HepG2 (cell line): ENCODE data around the gene C22orf15. TPM values are rescaled to one million over a fixed set of nuclear protein-coding genes. Genes with fewer than 3 reads are reported as not detected.

Source experiments
- ASH2L ChIP-seq: fragments of 300-600, 200-600 bp; sonication (generic); IDR thresholded peaks from 2 replicates; pipeline ENCODE4 v1.7.0; 2017; ENCODE audit warnings: low read depth, mild to moderate bottlenecking, moderate library complexity, mixed read lengths, low read length; ENCODE audit not compliant: insufficient read length
- CAMTA2 ChIP-seq: sonication (generic); formaldehyde crosslinking; IDR thresholded peaks from 2 replicates; pipeline ENCODE4 v1.4.0; 2020; ENCODE audit warnings: mild to moderate bottlenecking, missing genetic modification reagents, borderline replicate concordance
- GTF3A ChIP-seq: sonication (generic); formaldehyde crosslinking; conservative IDR thresholded peaks from 2 replicates; pipeline ENCODE4 v1.4.0; 2020; ENCODE audit warnings: mild to moderate bottlenecking, missing genetic modification reagents
- KDM5B ChIP-seq: sonication (generic); formaldehyde crosslinking; IDR thresholded peaks from 2 replicates; pipeline ENCODE4 v1.4.0; 2020; ENCODE audit warnings: missing genetic modification reagents, mild to moderate bottlenecking, borderline replicate concordance
- MXD3 ChIP-seq: IDR thresholded peaks from 2 replicates; pipeline ENCODE4 v1.6.1; 2016; ENCODE audit warnings: mild to moderate bottlenecking, missing biosample characterization, missing genetic modification reagents
- PPARG ChIP-seq: conservative IDR thresholded peaks from 2 replicates; pipeline ENCODE4 v1.6.1; 2016; ENCODE audit warnings: missing biosample characterization, missing genetic modification reagents
- RFXAP ChIP-seq: sonication (generic); formaldehyde crosslinking; IDR thresholded peaks from 2 replicates; pipeline ENCODE4 v1.4.0; 2020; ENCODE audit warnings: missing genetic modification reagents, borderline replicate concordance
- SMAD3 ChIP-seq: sonication (generic); formaldehyde crosslinking; IDR thresholded peaks from 2 replicates; pipeline ENCODE4 v1.4.0; 2020; ENCODE audit warnings: missing genetic modification reagents
- TAF15 ChIP-seq: fragments of 200-400 bp; formaldehyde crosslinking; IDR thresholded peaks from one replicate; pipeline ENCODE4 v1.6.1; 2018; ENCODE audit warnings: mild to moderate bottlenecking, low read depth, low read length; ENCODE audit not compliant: poor library complexity, severe bottlenecking
- TOE1 ChIP-seq: sonication (generic); formaldehyde crosslinking; IDR thresholded peaks from 2 replicates; pipeline ENCODE4 v1.4.0; 2020; ENCODE audit warnings: mild to moderate bottlenecking, missing genetic modification reagents
- UBTF ChIP-seq: sonication (generic); formaldehyde crosslinking; IDR thresholded peaks from 2 replicates; pipeline ENCODE4 v1.4.0; 2020; ENCODE audit warnings: mild to moderate bottlenecking, missing genetic modification reagents
- ZBTB3 ChIP-seq: sonication (generic); formaldehyde crosslinking; IDR thresholded peaks from 2 replicates; pipeline ENCODE4 v1.4.0; 2020; ENCODE audit warnings: low read depth, mild to moderate bottlenecking, moderate library complexity, missing genetic modification reagents, borderline replicate concordance
- ZEB1 ChIP-seq: IDR thresholded peaks from 2 replicates; pipeline ENCODE4 v1.6.1; 2012; ENCODE audit warnings: mild to moderate bottlenecking, low read depth, inconsistent platforms; ENCODE audit not compliant: insufficient replicate concordance
- ZMYM4 ChIP-seq: sonication (generic); formaldehyde crosslinking; IDR thresholded peaks from 2 replicates; pipeline ENCODE4 v1.8.1; 2023; ENCODE audit warnings: mild to moderate bottlenecking, missing genetic modification reagents
- ZNF275 ChIP-seq: sonication (generic); formaldehyde crosslinking; IDR thresholded peaks from 2 replicates; pipeline ENCODE4 v1.8.0; 2022; ENCODE audit warnings: missing genetic modification reagents, mild to moderate bottlenecking, inconsistent platforms, borderline replicate concordance
- ZNF343 ChIP-seq: sonication (generic); formaldehyde crosslinking; IDR thresholded peaks from 2 replicates; pipeline ENCODE4 v1.4.0; 2020; ENCODE audit warnings: mild to moderate bottlenecking, missing genetic modification reagents
- ZNF569 ChIP-seq: sonication (generic); formaldehyde crosslinking; IDR thresholded peaks from 2 replicates; pipeline ENCODE4 v1.5.0; 2020; ENCODE audit warnings: mild to moderate bottlenecking, missing genetic modification reagents, moderate library complexity, borderline replicate concordance
- ZNF577 ChIP-seq: sonication (generic); formaldehyde crosslinking; IDR thresholded peaks from 2 replicates; pipeline ENCODE4 v1.4.0; 2020; ENCODE audit warnings: mild to moderate bottlenecking, low read depth, missing genetic modification reagents, borderline replicate concordance
- ZNF629 ChIP-seq: sonication (generic); formaldehyde crosslinking; conservative IDR thresholded peaks from 2 replicates; pipeline ENCODE4 v1.5.0; 2020; ENCODE audit warnings: missing genetic modification reagents
- polyA plus RNA-seq, 8 experiments: library from polyadenylated mRNA; depleted of rRNA in 3 of 8; stranded (reverse) in 7 of 8; unstranded in 1 of 8; fragments of >200 nt; fragmentation: Illumina TruSeq in 4 of 8; extraction: Trizol in 4 of 8; gene quantifications; 2 replicates each; pipeline versions ENCODE4 v1.2.1 to v1.2.3, GENCODE V29; 2011 to 2016; ENCODE audit warnings: low read depth in 4 of 8, missing spikeins in 1 of 8, mixed read lengths in 1 of 8; ENCODE audit not compliant: insufficient read depth in 1 of 8
- total RNA-seq, 5 experiments: library from RNA; depleted of rRNA; stranded (reverse); fragments of >200 nt; fragmentation: Illumina TruSeq; extraction: Trizol; gene quantifications; 2 replicates each; pipeline ENCODE4 v1.2.3, GENCODE V29; 2016; ENCODE audit warnings: low read depth in 1 of 5
- TF ChIP-seq, protein P1 (sequence below): sonication (generic); formaldehyde crosslinking; IDR thresholded peaks from 2 replicates; pipeline ENCODE4 v1.4.0; 2020; ENCODE audit warnings: mild to moderate bottlenecking, missing genetic modification reagents
- TF ChIP-seq, protein P2 (sequence below): IDR thresholded peaks from 2 replicates; pipeline ENCODE4 v1.6.1; 2016; ENCODE audit warnings: missing genetic modification reagents, missing compliant biosample characterization

C22orf15 gene
- total and polyA plus RNA-seq, 2 of the 13 experiments (the other 11 are each of a cell fraction or from before 2014, with no cell fraction given), result not detected

GRCh38 chr22:23786752-23787599, 24.2 kb downstream of the C22orf15 start, which contains the start of gene SMARCB1 (continued):
- TF ChIP-seq ZNF577 (CRISPR knock-in tag) (no peak), RFXAP (CRISPR knock-in tag) (peak; percentile 42; the same call in 1 of the 2 replicates), MXD3 (0 out of 2 replicates have a peak, but pooled peaks have one; percentile 34), UBTF (CRISPR knock-in tag) (peak; percentile 31; the same call in 1 of the 2 replicates), CAMTA2 (CRISPR knock-in tag) (0 out of 2 replicates have a peak, but pooled peaks have one; percentile 85), KDM5B (peak; percentile 95), ZNF569 (no peak), ASH2L (peak; percentile 92), ZNF343 (CRISPR knock-in tag) (peak; percentile 14; the same call in 1 of the 2 replicates), ZNF629 (CRISPR knock-in tag) (no peak; the same call in 1 of the 2 replicates), TAF15 (peak; percentile 69), ZMYM4 (peak; percentile 45; the same call in 1 of the 2 replicates), SMAD3 (CRISPR knock-in tag) (0 out of 2 replicates have a peak, but pooled peaks have one; percentile 43), GTF3A (peak; percentile 63; the same call in 1 of the 2 replicates), ZBTB3 (0 out of 2 replicates have a peak, but pooled peaks have one; percentile 43), ZNF275 (CRISPR knock-in tag) (0 out of 2 replicates have a peak, but pooled peaks have one; percentile 26), ZEB1 (no peak), TOE1 (CRISPR knock-in tag) (no peak), PPARG (CRISPR knock-in tag) (no peak)
- TF ChIP-seq, protein P1, sequence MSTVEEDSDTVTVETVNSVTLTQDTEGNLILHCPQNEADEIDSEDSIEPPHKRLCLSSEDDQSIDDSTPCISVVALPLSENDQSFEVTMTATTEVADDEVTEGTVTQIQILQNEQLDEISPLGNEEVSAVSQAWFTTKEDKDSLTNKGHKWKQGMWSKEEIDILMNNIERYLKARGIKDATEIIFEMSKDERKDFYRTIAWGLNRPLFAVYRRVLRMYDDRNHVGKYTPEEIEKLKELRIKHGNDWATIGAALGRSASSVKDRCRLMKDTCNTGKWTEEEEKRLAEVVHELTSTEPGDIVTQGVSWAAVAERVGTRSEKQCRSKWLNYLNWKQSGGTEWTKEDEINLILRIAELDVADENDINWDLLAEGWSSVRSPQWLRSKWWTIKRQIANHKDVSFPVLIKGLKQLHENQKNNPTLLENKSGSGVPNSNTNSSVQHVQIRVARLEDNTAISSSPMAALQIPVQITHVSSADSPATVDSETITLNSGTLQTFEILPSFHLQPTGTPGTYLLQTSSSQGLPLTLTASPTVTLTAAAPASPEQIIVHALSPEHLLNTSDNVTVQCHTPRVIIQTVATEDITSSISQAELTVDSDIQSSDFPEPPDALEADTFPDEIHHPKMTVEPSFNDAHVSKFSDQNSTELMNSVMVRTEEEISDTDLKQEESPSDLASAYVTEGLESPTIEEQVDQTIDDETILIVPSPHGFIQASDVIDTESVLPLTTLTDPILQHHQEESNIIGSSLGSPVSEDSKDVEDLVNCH, result no peak
- TF ChIP-seq, protein P2, sequence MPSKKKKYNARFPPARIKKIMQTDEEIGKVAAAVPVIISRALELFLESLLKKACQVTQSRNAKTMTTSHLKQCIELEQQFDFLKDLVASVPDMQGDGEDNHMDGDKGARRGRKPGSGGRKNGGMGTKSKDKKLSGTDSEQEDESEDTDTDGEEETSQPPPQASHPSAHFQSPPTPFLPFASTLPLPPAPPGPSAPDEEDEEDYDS (CRISPR knock-in tag), result peak; percentile 88
